ENCODE measurements around the gene KIF6. TPM values are rescaled to one million over a fixed set of nuclear protein-coding genes. Genes with fewer than 3 reads are reported as not detected.

Gene KIF6
- polyA plus RNA-seq, 1 donor (not counting 4 experiments of a cell fraction or from before 2014, with no cell fraction given), result 0.14 TPM

- no peaks in the 10 kb centered on the region for H3K4me1 ChIP-seq (ENCODE audit: control insufficient read depth, extremely low read depth, insufficient read depth, low read length)
- no peak for DNase-seq (ENCODE audit: low read depth, low spot score)
- H2AFZ ChIP-seq (ENCODE audit: control insufficient read depth, low read length), result no peak overlapping the region
- no peaks in the 10 kb centered on the region for H3K9me1 ChIP-seq (ENCODE audit: control insufficient read depth, extremely low read depth, insufficient read depth, low read length)
- no peaks in the 10 kb centered on the region for H3K9me3 ChIP-seq (ENCODE audit: control insufficient read depth, low read depth, low read length)
- H3K9ac ChIP-seq (ENCODE audit: control insufficient read depth, extremely low read depth, insufficient read depth, low read length), result no peak overlapping the region
- no peaks in the 10 kb centered on the region for H3K27me3 ChIP-seq (ENCODE audit: control insufficient read depth, extremely low read depth, insufficient read depth, low read length)
- H3K27ac ChIP-seq (ENCODE audit: control insufficient read depth, insufficient read depth, low read length), result no peak overlapping the region
- no peak overlapping the region for H3K4me2 ChIP-seq (ENCODE audit: control insufficient read depth, extremely low read depth, insufficient read depth, low read depth, low read length)
- no peak for TF ChIP-seq CTCF (optimal IDR thresholded peaks at IDR 0.05 in 1 of 3, IDR thresholded peaks at IDR 0.05 in 1 of 3, conservative IDR thresholded peaks at IDR 0.05 in 1 of 3; ENCODE audit: extremely low read depth in 1 of 3, insufficient read depth in 2 of 3, low read length in 3 of 3)
- no peak for TF ChIP-seq EZH2 (IDR thresholded peaks at IDR 0.05; ENCODE audit: low read length)
- no peak for FAIRE-seq
- no peaks in the 10 kb centered on the region for H4K20me1 ChIP-seq (ENCODE audit: control insufficient read depth, extremely low read depth, insufficient read depth, low read length)
- dilution Hi-C loops (cut with MboI; ENCODE audit: extremely low pct_ligation_motif_present, low sequenced_read_pairs), result no loop called here
- no peaks in the 10 kb centered on the region for H3K36me3 ChIP-seq (ENCODE audit: control insufficient read depth in 2 of 2, extremely low read depth in 1 of 2, insufficient read depth in 2 of 2, low read length in 2 of 2)
- no peak overlapping the region for H3K4me3 ChIP-seq (ENCODE audit: control insufficient read depth in 2 of 3, extremely low read depth in 1 of 3, insufficient read depth in 2 of 3, low read depth in 1 of 3, low read length in 3 of 3)
- H3K79me2 ChIP-seq (ENCODE audit: control insufficient read depth, insufficient read depth, low read length), result no peaks in the 10 kb centered on the region
Measured at GRCh38 chr6:39576556-39577303, 148.5 kb downstream of the KIF6 start.

GRCh38 chr6:39574991-39575390 is 150.2 kb downstream of the KIF6 start:
- Histone ChIP-seq H3K4me1 (ENCODE audit: control insufficient read depth, extremely low read depth, insufficient read depth, low read length) (no peaks in the 10 kb centered on the region), H3K36me3 (ENCODE audit: control insufficient read depth in 2 of 2, extremely low read depth in 1 of 2, insufficient read depth in 2 of 2, low read length in 2 of 2) (no peaks in the 10 kb centered on the region), H3K4me3 (ENCODE audit: control insufficient read depth in 2 of 3, extremely low read depth in 1 of 3, insufficient read depth in 2 of 3, low read depth in 1 of 3, low read length in 3 of 3) (no peak overlapping the region), H3K27ac (ENCODE audit: control insufficient read depth, insufficient read depth, low read length) (no peak overlapping the region), H3K27me3 (ENCODE audit: control insufficient read depth, extremely low read depth, insufficient read depth, low read length) (no peaks in the 10 kb centered on the region), H3K9me3 (ENCODE audit: control insufficient read depth, low read depth, low read length) (no peaks in the 10 kb centered on the region), H3K79me2 (ENCODE audit: control insufficient read depth, insufficient read depth, low read length) (no peaks in the 10 kb centered on the region), H3K4me2 (ENCODE audit: control insufficient read depth, extremely low read depth, insufficient read depth, low read depth, low read length) (no peak overlapping the region), H3K9me1 (ENCODE audit: control insufficient read depth, extremely low read depth, insufficient read depth, low read length) (no peaks in the 10 kb centered on the region), H2AFZ (ENCODE audit: control insufficient read depth, low read length) (no peak overlapping the region), H3K9ac (ENCODE audit: control insufficient read depth, extremely low read depth, insufficient read depth, low read length) (no peak overlapping the region), H4K20me1 (ENCODE audit: control insufficient read depth, extremely low read depth, insufficient read depth, low read length) (no peaks in the 10 kb centered on the region)
- dilution Hi-C loops (cut with MboI; ENCODE audit: extremely low pct_ligation_motif_present, low sequenced_read_pairs), result no loop called here
- FAIRE-seq (no peak), DNase-seq (ENCODE audit: low read depth, low spot score) (no peak)
- no peak for TF ChIP-seq CTCF (optimal IDR thresholded peaks at IDR 0.05 in 1 of 3, IDR thresholded peaks at IDR 0.05 in 1 of 3, conservative IDR thresholded peaks at IDR 0.05 in 1 of 3; ENCODE audit: extremely low read depth in 1 of 3, insufficient read depth in 2 of 3, low read length in 3 of 3)
- TF ChIP-seq EZH2 (IDR thresholded peaks at IDR 0.05; ENCODE audit: low read length), result no peak
